Right atrium auricular region (tissue), 2 donors: ENCODE data around the gene CACNA2D4. TPM values are rescaled to one million over a fixed set of nuclear protein-coding genes. Genes with fewer than 3 reads are reported as not detected.
"Not testable (repeated sequence)": the region's sequence is repeated elsewhere in the genome, so short reads cannot be mapped to it uniquely, and the experiment has no call there.

Experiments
- DNase-seq: peaks from one replicate; pipeline ENCODE4 v3.0.0-alpha.2; 2019; ENCODE audit warnings: low spot score
- H3K27ac ChIP-seq, 2 donors: fragments of 200-600 bp; sonication (generic); 1 replicate in 1 of 2; 2 replicates in 1 of 2; pipeline ENCODE4 v1.5.1; 2016 to 2019
- H3K27me3 ChIP-seq, 2 donors: fragments of 200-600 bp; sonication (generic); one replicate each; pipeline versions ENCODE4 v1.5.1 to v1.6.0; 2017 to 2019
- H3K36me3 ChIP-seq: fragments of 200-600 bp; sonication (generic); one replicate; pipeline ENCODE4 v1.5.1; 2016
- H3K4me1 ChIP-seq, 2 donors: fragments of 200-600 bp; sonication (generic); one replicate each; pipeline versions ENCODE4 v1.5.1 to v1.6.0; 2017 to 2019
- H3K4me3 ChIP-seq, 2 donors: fragments of 200-600 bp; sonication (generic); 1 replicate in 1 of 2; 2 replicates in 1 of 2; pipeline ENCODE4 v1.5.1; 2017 to 2019; ENCODE audit warnings: mild to moderate bottlenecking in 1 of 2, moderate library complexity in 1 of 2
- H3K9me3 ChIP-seq, 2 donors: fragments of 200-600 bp; sonication (generic); one replicate each; pipeline ENCODE4 v1.5.1; 2019
- total RNA-seq, 2 donors: library from RNA; depleted of rRNA; stranded (reverse); fragments of >200 nt; gene quantifications; one replicate each; pipeline ENCODE4 v1.1.0, GENCODE V29; 2016
- TF ChIP-seq, protein P1 (sequence below), 2 donors: fragments of 200-600 bp; sonication (generic); IDR thresholded peaks; one replicate each; pipeline ENCODE4 v1.5.1; 2019; ENCODE audit warnings: antibody characterized with exemption in 2 of 2

Gene CACNA2D4
- total RNA-seq, 2 donors from 2014 or later, result 1.6 to 4.1 TPM

DNA sequence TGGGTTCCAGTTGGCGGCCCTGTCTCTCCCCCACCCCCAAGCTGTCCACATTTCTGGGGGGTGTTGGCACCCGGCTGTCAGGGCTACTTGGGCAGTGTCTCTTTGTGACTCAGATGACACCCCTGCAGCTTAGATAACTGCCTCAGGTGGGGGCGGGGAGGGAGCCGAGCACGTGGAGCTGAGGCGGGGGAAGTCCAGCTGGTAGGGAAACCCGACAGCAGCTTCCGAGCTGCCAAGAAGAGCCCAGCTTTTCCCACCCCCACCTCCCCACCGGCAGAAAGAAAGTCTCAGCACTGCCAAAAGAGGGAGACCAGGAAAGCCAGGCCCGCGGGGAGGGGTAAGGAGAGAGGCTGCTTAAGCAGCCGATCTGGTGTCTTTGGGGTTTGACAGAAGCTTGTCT, 96.6 kb downstream of the CACNA2D4 start:
- no peak for DNase-seq

DNA sequence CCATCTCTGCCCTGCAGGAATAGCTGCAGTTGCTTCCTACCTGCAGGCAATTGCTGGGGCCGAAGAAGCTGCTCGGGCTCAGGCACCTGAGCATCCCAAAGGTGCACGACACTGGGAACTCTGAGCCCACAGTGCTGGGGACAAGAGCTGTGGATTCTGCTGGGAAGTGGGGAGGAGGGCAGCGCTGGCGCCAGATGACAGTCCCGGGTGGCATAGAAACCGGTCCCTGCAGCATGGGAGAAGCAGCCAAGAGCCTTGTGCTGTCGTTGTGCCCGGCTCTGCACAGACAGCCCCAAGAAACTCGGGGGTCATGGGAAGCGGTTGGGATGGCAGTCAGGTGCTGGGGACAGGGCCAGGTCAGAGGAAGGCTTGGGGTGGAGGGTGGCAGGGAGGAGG, 97.6 kb downstream of the CACNA2D4 start:
- Histone ChIP-seq H3K4me3 (no peak overlapping the region), H3K4me1 (peaks cover 0 to 9% of the 10 kb centered on the region in 2 donors), H3K27me3 (no peaks in the 10 kb centered on the region), H3K36me3 (no peaks in the 10 kb centered on the region), H3K9me3 (no peaks in the 10 kb centered on the region), H3K27ac (no peak overlapping the region)
- DNase-seq, result no peak
- TF ChIP-seq, protein P1, sequence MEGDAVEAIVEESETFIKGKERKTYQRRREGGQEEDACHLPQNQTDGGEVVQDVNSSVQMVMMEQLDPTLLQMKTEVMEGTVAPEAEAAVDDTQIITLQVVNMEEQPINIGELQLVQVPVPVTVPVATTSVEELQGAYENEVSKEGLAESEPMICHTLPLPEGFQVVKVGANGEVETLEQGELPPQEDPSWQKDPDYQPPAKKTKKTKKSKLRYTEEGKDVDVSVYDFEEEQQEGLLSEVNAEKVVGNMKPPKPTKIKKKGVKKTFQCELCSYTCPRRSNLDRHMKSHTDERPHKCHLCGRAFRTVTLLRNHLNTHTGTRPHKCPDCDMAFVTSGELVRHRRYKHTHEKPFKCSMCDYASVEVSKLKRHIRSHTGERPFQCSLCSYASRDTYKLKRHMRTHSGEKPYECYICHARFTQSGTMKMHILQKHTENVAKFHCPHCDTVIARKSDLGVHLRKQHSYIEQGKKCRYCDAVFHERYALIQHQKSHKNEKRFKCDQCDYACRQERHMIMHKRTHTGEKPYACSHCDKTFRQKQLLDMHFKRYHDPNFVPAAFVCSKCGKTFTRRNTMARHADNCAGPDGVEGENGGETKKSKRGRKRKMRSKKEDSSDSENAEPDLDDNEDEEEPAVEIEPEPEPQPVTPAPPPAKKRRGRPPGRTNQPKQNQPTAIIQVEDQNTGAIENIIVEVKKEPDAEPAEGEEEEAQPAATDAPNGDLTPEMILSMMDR (IDR thresholded peaks at IDR 0.05), result no peak

More for the DNA sequence above, 96.6 kb downstream of the CACNA2D4 start:
- no peaks in the 10 kb centered on the region for H3K36me3 ChIP-seq
- TF ChIP-seq, protein P1 (IDR thresholded peaks at IDR 0.05), result no peak
- no peaks in the 10 kb centered on the region for H3K27me3 ChIP-seq
- peaks cover 0 to 9% of the 10 kb centered on the region in 2 donors for H3K4me1 ChIP-seq
- no peaks in the 10 kb centered on the region for H3K9me3 ChIP-seq
- H3K27ac ChIP-seq, result no peak overlapping the region
- no peak overlapping the region for H3K4me3 ChIP-seq

DNA sequence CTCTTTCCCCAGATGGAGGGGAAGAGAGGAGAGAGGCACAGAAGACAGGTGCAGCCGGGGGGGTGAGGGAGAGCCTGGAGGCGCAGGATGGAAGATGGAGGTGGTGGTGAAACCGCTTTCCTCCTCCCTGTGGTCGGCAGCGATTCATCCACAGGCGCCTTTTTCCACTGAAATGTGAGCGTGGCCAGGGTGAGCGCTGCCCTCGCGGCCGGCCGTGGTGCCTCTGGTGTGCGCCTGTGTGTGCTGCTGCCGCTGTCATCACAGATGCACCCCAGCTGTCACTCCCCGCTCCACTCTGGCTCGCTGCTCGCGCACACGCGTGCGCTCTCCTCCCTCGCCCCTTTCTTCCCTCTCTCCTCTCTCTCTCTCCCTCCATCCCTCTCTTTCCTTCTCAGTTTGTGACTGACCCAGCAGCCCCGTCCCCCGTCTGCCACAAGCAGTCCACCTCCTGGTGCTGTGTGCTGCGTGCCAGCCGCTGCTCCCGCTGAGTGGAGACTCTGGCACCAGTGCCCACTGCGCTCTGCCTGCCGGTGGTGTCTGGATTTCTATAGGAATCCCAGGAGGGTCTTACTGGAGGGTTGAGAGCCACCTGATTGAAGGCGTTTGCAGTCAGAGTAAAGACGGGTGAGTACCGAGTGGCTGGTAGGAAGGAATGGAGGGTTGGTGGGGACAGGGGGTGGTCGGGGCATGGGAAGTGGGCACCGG, 98.1 kb downstream of the CACNA2D4 start, which contains the start of gene LRTM2:
Gene LRTM2, plus strand, starts transcription at position 375 of the 705 bp plus-strand sequence. CDS start 7,584 bp downstream, outside the sequence.
- TF ChIP-seq, protein P1 (IDR thresholded peaks at IDR 0.05), result no peak
- Histone ChIP-seq H3K36me3 (no peaks in the 10 kb centered on the region), H3K9me3 (no peaks in the 10 kb centered on the region), H3K27ac (no peak within 1 kb of the TSS), H3K4me1 (peaks cover 0 to 9% of the 10 kb centered on the region in 2 donors), H3K4me3 (no peak within 1 kb of the TSS), H3K27me3 (no peaks in the 10 kb centered on the region)
- no peak for DNase-seq

DNA sequence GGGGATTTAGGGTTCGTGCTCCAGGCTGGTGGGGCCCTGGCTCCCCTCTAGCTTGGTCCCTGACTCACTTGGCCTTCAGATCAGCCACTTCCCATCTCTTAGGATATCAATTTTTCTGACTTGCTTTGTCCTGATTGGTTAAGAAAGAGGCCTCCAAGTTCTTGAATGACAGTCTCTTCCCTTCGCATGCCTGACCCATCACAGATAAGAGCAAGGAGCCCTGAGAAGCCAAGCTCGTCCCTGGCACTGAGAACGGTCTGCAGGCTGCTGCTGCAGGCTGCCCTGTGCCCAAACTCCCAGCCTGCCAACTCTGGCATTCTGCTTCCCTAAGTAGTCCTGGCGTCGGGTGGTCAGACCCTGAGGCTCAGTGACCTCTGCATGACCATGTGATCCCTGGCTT, 98.9 kb downstream of the CACNA2D4 start:
- H3K9me3 ChIP-seq, result no peaks in the 10 kb centered on the region
- H3K4me1 ChIP-seq, result peaks cover 0 to 9% of the 10 kb centered on the region in 2 donors
- H3K36me3 ChIP-seq, result no peaks in the 10 kb centered on the region
- TF ChIP-seq, protein P1 (IDR thresholded peaks at IDR 0.05), result no peak
- no peak overlapping the region for H3K27ac ChIP-seq
- H3K27me3 ChIP-seq, result no peaks in the 10 kb centered on the region
- DNase-seq, result no peak
- no peak overlapping the region for H3K4me3 ChIP-seq

DNA sequence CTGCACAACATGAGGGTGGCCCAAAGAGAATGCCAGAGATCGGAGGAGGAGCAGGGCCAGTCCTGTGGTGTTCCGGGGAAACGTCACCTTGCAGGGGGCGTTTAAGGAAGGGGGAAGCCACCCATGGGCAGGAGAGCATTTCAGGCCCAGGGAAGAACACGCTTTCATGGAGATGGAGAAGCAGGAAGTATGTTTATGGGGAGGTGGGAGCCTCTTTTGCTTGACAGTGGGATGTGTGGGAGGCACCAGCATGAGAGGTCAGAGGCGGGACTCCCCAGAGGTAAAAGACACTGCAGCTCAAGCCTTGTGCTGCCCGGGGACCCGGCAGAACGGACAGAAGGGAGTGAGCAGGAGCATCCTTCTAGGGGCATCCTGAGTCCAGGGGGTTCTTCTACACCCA, 99.4 kb downstream of the CACNA2D4 start:
- no peaks in the 10 kb centered on the region for H3K27me3 ChIP-seq
- H3K4me1 ChIP-seq, result peaks cover 0 to 9% of the 10 kb centered on the region in 2 donors
- H3K36me3 ChIP-seq, result no peaks in the 10 kb centered on the region
- TF ChIP-seq, protein P1 (IDR thresholded peaks at IDR 0.05), result no peak
- H3K27ac ChIP-seq, result no peak overlapping the region
- DNase-seq, result no peak
- H3K9me3 ChIP-seq, result no peaks in the 10 kb centered on the region
- H3K4me3 ChIP-seq, result no peak overlapping the region

DNA sequence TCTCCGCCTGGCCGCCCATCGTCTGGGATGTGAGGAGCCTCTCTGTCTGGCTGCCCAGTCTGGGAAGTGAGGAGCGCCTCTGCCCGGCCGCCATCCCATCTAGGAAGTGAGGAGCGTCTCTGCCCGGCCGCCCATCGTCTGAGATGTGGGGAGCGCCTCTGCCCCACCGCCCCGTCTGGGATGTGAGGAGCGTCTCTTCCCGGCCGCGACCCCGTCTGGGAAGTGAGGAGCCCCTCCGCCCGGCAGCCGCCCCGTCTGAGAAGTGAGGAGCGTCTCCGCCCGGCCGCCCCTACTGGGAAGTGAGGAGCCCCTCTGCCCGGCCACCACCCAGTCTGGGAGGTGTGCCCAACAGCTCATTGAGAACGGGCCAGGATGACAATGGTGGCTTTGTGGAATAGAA, 100.5 kb downstream of the CACNA2D4 start:
- H3K27me3 ChIP-seq, DNase-seq, H3K27ac ChIP-seq, H3K4me1 ChIP-seq, H3K4me3 ChIP-seq, H3K36me3 ChIP-seq, H3K9me3 ChIP-seq: not testable (repeated sequence)
